DMS153 treated with DMSO at 0.1 percent for 48 hours (cell line): Measurements from ENCODE around the gene POLR3GL.
"Not testable (repeated sequence)": the region's sequence is repeated elsewhere in the genome, so short reads cannot be mapped to it uniquely, and the experiment has no call there.

Experiments
- DNase-seq: peaks from one replicate; lab custom pipeline; 2025; ENCODE audit not compliant: unreplicated experiment; lab: John Stamatoyannopoulos, UW

POLR3GL gene, protein sequence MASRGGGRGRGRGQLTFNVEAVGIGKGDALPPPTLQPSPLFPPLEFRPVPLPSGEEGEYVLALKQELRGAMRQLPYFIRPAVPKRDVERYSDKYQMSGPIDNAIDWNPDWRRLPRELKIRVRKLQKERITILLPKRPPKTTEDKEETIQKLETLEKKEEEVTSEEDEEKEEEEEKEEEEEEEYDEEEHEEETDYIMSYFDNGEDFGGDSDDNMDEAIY

DNA sequence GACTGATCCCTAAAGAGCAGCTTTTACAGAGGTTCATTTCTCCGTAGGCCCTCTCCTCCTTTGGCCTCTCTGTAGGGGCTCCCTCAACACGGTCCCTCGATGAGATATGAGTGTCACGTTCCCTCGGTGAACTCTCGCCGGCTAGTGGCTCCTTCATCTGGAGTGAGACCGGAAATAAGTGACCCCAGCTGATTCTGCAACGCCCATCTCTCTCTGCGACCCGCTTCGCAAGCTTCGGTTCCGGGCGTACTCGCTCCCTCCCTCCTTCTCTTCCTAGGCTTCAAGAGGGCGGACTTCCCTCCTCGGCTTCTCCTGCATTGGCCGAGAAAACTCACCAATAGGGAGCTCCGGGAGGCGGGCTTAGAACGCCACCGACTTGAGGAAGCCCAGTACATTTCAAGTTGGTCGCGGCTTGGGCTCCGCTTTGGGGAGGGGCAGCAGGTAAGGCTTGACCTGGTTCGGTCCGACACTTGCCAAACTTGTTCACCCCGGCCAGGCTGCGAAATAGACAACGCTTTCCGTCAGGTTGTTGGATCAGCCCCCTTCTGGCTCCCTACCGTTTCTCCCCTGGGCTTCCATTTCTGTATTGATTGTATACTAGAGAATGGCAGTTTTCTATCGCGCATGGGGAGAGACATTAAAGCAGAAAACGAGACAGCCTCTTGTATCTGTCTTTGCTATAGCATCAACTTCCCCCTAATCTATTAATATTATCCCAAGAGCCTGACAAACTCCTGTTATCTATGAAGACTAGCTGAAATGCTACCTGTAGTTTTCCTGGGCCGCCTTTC lies at the start of gene POLR3GL, which contains the start of gene ANKRD34A:
Gene POLR3GL, plus strand, starts transcription at position 363 of the 791 bp plus-strand sequence. CDS start 10,176 bp downstream, outside the sequence.
Gene ANKRD34A, minus strand, starts transcription at position 248 of the 791 bp plus-strand sequence. CDS start 2,816 bp downstream, outside the sequence.
- DNase-seq: peak; percentile 91

DNA sequence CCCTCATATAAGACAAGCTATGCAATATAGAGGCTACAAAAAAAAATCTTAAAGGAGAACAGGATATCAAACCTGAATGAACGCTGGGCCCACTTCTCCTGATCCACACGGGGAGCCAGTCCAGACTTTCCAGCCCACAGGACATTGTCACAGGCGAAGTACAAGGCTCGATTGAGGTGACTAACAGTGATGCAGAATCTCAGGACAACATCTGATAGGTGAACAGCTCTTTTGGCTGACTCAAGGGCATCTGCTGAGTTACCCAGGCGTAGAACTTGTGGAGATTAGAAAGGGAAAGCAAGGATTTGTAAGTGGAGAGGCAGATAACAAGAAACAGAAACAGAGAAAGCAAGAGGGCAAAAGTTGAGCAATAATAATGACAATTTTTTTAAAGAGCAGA lies 47.7 kb upstream of the POLR3GL start:
- DNase-seq: no peak

DNA sequence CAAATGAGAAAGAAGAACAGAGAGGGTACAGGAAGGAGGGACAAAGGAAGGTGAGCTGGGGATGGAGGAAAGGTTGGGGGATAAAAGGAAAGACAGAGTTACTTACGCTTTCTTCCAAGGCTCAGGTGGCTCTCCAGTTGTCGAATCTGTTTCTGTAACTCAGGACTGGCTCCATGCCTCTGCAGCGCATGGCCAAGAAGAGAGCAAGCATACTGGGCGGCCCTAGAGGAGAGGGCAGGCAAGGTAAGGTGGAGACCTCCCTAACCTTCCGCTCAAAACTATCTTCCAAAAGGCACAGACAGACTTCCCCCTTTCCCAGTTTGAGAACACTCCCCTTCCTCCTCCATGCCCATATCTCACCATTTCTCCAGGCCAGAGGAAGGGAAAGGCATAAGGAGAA lies 46.9 kb upstream of the POLR3GL start:
- no peak for DNase-seq

DNA sequence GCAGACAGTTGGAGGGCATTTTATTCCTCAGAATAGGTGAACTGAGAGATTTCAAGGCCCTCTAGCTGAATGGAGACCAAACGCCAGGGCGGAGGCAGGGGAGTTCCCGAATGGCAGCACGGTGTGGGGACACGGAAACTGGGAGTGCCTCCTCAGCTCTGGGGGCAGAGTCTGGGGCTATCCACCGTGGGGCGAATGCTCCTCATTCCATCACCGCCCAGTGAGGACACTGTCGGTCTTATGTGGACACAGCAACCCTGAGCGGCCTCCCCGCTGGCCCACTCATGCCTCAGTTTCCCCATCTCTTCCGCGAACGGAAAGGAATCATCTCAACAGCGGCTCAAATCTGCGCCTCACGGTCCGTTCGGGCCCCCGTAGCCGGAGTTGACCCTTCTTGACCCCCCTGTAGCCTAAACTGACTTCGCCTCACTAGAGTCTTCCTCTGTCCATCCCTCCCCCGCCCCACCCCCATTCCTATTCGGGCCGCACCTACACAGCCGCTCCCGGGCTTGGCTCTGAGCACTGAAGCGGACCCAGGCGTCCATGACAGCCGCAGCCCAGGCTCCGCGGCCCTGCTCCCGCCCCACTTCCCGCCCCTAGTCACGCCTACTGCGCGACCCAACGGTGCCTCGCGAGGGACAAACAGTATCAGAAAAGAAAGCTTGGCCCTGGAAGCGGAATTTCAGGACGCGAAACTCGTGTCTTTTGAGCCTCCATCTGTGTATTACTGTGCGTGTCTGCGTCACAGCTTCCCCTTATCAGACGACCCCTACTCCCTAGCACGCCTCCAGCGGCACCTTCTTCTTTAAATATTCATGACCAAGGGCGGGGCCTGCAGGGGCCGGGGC lies 46.1 kb upstream of the POLR3GL start, which contains the start of gene PEX11B:
Gene PEX11B, minus strand, starts transcription at position 574 of the 848 bp plus-strand sequence. Its CDS starts 29 bp downstream, at position 545.
- peak; percentile 96 for DNase-seq

DNA sequence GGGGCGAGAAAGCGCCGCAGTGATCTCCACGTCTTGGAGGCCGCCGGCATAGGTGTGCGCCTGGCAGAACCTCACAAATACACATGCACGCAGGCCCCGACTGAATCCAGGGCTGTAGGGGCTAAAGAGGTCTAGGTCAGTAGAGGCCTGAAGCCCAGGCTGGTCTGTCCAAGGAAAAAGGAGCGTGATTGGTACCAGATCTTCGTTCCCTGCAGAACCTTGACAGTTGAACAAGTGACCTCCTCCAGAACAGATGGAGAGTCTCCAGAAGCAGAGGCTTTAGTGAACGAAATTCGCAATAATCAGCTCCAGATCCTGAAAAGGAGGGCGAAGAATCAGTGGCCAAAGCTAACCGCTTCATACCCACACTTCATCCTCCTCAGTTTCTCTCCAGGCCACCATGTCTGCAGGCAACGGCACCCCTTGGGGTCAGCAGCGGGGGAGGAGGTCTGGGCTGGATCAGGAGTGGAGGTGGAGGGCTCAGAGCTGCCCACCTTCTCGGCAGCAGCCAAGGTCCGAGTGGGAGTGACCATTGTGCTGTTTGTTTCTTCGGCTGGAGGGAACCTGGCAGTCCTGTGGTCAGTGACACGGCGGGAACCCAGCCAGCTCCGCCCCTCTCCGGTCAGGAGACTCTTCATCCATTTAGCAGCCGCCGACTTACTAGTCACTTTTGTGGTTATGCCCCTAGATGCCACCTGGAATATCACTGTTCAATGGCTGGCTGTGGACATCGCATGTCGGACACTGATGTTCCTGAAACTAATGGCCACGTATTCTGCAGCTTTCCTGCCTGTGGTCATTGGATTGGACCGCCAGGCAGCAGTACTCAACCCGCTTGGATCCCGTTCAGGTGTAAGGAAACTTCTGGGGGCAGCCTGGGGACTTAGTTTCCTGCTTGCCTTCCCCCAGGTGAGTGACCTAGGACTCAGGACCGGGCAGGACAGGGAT lies 45.2 kb upstream of the POLR3GL start:
- DNase-seq: no peak

DNA sequence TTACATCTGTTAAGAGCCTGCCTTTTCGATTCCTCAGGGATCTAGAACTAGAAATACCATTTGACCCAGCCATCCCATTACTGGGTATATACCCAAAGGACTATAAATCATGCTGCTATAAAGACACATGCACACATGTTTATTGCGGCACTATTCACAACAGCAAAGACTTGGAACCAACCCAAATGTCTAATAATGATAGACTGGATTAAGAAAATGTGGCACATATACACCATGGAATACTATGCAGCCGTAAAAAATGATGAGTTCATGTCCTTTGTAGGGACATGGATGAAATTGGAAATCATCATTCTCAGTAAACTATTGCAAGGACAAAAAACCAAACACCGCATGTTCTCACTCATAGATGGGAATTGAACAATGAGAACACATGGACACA lies 44.2 kb upstream of the POLR3GL start:
- DNase-seq: not testable (repeated sequence)

DNA sequence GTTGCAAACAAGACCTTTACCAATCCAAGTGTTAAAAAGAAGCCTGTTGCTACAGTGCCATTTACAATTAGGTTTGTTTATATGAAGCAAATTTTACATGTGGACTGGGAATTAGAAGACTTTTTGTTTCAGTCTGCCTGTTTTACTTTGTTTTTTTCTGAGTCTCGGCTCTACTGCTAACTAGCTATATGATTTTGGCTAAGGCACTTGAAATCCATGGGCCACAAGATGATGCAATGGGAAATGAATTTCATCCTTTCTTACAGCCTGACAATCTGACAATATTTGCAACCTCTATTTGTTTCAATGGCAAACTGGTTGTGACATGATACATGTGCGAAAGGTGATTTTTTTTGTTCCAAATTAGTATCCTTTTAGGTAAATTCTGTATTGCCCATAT lies 42.2 kb upstream of the POLR3GL start:
- DNase-seq: no peak

DNA sequence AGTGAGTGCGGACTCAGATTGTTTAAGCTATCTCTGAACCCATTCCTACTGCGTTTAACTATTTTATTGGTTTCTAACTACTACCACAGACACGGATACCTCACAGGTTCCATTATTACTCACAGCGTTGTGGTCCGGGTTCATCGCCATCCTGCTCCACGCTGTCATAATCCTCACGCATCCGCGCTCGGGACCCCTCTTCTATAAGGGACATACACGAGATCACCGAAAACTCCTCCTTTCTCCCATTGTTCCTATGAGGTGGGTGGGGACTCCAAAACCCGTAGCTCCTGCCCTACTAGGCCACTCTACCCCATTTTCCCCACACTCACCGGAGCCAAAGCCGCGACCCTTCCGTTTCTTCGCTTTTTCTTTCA lies 37.8 kb upstream of the POLR3GL start:
- no peak for DNase-seq

DNA sequence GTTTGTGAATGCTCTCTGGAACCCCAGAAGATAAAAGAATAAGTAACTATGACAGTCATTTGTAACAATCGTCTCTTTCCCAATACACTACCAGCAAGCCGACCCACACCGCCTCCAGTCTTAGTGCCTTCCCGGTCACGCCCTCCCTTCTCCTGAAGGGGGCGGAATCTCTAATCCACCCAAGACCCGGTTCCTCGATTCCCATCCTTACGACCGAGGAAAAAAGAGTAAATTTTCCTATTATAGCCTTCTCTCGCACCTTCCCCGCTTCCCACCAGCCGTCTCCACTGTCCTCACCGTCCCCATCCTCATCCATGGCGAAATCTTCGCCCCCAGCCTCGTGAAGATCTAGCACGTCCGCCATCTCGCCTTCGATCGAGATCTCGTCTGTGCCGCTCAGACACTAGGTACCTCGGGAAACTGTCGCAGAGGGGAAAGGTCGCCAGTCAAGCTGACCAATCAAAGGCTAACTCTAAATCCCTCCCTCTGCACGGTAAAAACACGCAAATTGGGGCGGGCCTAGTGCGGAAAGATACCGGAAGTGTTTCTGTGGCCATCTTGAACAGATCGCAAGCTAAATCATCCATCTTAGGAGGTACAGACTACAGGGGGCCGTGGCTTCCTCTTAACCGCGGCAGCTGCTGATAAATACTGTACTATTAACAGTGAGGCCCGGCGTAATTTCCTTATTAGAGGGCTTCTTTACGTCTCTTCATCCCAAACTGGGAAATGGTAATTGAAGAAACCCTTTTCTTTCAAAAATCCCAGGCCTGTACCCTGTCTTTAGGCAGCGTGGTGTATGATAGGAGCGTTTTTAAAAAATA lies 37.2 kb upstream of the POLR3GL start, which contains the start of gene RBM8A:
Gene RBM8A, minus strand, starts transcription at position 422 of the 824 bp plus-strand sequence. Its CDS starts 58 bp downstream, at position 364.
- DNase-seq: peak; percentile 99

DNA sequence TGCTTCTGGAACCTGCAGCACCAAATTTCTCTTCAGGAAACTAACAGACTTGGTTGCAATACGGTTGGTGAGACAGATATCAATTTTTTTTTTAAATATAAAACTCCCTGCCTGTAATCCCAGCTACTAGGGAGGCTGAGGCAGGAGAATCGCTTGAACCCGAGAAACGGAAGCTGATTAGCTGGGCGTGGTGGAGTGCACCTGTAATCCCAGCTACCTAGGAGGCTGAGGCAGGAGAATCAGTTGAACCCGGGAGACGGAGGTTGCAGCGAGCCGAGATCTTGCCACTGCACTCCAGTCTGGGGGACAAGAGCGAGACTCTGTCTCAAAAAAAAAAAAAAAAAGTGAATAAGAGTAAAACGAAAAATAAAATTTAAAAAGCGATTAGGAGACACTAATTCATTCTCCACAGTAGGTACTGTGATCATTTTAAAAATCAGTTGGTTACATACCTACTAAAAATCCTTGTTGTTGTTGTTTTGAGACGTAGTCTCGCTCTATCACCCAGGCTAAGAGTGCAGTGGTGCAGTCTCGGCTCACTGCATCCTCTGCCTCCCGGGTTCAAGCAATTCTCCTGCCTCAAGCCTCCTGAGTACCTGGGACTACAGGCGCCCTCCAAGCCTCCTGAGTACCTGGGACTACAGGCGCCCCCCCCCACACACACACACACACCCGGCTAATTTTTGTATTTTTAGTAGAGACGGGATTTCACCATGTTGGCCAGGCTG lies 36.4 kb upstream of the POLR3GL start:
- no peak for DNase-seq

DNA sequence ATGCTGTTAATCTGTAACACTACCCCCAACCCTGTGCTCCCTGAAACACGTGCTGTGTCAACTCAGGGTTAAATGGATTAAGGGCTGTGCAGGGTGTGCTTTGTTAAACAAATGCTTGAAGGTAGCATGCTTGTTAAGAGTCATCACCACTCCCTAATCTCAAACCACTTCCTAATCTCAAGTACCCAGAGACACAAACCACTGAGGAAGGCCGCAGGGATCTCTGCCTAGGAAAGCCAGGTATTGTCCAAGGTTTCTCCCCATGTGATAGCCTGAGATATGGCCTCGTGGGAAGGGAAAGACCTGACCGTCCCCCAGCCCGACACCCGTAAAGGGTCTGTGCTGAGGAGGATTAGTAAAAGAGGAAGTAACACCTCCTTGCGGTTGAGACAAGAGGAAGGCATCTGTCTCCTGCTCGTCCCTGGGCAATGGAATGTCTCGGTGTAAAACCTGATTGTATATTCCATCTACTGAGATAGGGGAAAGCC lies 31.9 kb upstream of the POLR3GL start:
- DNase-seq: not testable (repeated sequence)

DNA sequence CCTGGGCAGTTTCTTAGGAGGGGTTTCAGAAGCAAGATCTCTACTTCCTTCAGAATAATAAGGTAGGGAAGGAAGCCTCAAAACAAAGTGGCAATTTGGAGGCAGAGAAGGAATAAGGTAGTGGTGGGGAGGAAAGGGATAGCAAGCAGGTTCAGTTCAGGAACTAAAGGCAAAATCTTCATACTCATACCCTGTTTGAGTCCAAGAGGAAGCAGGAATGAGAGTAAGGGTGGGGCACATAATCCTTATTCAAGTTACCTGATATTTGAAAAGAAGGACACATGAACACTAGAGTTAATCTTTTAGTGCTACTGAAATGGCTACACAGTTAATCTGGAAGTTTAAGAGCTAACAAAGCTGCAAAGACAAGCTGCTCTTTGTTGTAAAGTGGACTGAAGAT lies 28.8 kb upstream of the POLR3GL start:
- no peak for DNase-seq

DNA sequence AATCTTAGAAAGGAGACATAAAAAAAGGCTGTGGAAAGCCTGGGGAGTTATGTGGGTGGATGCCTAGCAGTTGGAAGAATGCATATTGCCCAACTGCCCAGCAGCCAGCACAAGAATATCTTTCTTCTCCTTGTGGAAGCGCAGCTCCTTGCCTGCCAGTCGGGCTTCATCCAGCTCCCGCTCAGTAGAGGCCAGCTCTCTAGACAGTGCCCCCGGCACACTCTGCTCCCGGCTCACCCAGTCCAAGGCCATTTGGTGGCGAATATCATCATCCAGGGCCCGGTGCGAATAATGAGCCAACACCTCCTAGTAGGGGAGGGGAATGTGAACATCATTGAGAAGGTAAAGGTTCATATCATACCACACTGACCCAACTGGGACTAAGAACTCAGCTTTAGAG lies 28.2 kb upstream of the POLR3GL start:
- DNase-seq: no peak

DNA sequence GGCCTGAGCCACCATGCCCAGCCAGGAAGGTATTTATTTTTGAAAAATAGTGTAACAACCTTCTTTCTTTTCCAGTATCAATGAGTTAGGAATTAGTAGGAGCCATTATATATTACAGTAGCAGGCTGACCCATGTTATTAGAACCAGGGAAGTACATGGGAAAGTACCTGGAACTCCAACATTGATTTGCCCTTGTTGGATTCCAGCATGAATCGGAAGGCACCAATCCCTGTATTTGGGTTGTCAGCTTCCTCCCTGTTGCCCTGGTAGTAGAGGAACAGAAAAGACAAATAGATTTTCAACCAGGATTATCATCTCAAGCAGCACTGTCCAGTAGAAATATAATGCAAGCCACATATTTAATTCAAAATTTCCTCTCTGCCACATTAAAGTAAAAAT lies 27.1 kb upstream of the POLR3GL start:
- DNase-seq: no peak

DNA sequence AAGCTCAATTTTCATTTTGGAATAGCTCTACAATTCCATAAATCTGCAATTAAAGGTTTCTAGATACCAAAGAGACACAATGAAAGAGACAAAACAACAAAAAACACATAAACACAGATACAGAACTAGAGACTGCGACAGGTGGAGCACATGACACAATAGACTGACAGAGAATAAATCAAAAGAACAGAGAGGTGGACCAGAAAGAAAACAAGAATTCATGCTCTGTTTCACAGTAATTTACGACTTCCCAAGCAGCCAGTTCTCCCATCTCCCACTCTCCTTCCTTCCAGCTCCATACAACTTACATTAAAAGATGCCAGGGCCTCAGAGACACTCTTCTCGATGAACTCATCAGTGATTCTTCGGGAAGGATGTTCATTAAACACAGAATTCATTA lies 22.1 kb upstream of the POLR3GL start:
- DNase-seq: peak; percentile 16

DNA sequence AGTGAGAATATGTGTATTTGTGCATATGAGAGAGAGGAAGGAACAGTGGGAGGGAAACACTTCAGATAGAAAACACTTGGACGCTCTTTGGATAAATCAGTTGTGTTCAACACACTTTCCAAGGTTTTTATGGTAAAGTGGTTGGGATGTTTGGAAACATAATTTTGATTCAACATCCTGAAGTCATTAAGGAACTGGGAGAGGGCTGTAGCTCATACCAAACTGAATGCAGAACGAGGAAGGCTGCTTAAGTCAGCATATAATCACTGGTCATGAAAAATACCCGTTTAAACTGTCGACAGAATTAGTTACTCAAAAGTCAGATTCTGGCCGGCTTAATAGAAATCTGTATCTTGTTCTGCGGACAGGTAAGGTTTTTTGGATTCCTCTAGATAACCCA lies 21.6 kb upstream of the POLR3GL start:
- DNase-seq: no peak

DNA sequence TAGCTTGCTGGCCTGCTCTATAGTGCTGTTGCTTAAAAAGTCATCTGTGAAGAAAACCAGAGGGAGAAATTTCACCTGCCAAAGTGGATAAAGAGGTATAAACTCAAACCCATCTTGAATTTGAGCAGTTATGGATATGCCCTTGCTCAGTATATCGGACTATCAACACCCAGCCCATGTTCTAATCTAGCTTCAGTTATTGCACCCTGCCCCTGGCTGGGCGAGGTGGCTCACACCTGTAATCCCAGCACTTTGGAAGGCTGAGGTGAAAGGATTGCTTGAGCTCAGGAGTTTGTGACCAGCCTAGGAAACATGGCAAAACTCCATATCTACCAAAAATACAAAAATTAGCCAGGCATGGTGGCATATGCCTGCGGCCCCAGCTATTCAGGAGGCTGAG lies 20.0 kb upstream of the POLR3GL start:
- DNase-seq: no peak

DNA sequence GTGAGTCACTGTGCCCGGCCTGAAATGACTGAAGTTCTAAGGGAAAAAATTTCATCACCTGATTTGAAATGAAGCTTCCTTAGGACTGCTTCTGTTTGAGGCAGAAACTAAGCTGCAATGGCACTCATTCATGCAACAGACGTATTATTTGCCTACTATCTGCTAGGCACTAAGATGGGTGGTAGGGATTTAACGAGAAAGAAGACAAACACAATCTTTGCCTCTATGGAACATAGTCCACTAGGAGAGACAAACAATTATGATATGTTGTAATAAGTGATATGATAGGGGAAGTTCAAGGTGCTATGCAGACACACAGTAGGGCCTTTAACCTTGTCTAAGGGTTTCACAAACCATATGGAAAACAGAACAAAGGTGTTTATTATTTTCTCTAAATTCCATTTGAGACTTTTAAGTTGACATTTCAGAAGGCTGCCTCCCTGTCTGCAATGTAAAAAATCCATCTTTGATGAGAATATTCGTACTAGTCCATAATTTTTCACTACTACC lies 18.0 kb upstream of the POLR3GL start:
- no peak for DNase-seq
